H1 (cell line): ENCODE results near the gene FITM1. TPM values are rescaled to one million over a fixed set of nuclear protein-coding genes. Genes with fewer than 3 reads are reported as not detected.

Experiments
- CTCF ChIA-PET: fragments of 300-600 bp; sonication (Branson Sonifier 250); formaldehyde crosslinking; loops from one replicate; lab custom pipeline; 2021; ENCODE audit not compliant: partially characterized antibody; lab: Charles Lee
- POLR2A ChIA-PET: fragments of 300-600 bp; sonication (Branson Sonifier 250); formaldehyde crosslinking; loops from one replicate; lab custom pipeline; 2021; ENCODE audit warnings: inconsistent platforms; ENCODE audit not compliant: partially characterized antibody; lab: Charles Lee
- DNase-seq, 2 experiments: peaks; one replicate each; pipeline versions ENCODE4 v3.0.0 to v3.0.0-alpha.2; 2010 to 2022; ENCODE audit warnings: low spot score in 2 of 2, low read depth in 1 of 2, mixed read lengths in 1 of 2
- FAIRE-seq: peaks from 2 replicates; lab custom pipeline; 2011; peaks lifted over from hg19 to GRCh38; lab: Jason Lieb, UNC
- H2AFZ ChIP-seq: 2 replicates; pipeline ENCODE4 v1.8.1; 2012; ENCODE audit warnings: low read length, inconsistent platforms
- H2AK5ac ChIP-seq: 2 replicates; pipeline ENCODE4 v1.6.1; 2013; ENCODE audit warnings: low read depth, low read length
- H2BK120ac ChIP-seq: replicated peaks from 2 replicates; pipeline ENCODE3; 2013; ENCODE audit warnings: low read depth, low read length, inconsistent platforms
- H2BK12ac ChIP-seq: 2 replicates; pipeline ENCODE4 v1.6.1; 2013; ENCODE audit warnings: low read depth, low read length
- H2BK15ac ChIP-seq: 2 replicates; pipeline ENCODE4 v1.6.1; 2013; ENCODE audit warnings: low read length
- H2BK20ac ChIP-seq: 2 replicates; pipeline ENCODE4 v1.6.1; 2013; ENCODE audit warnings: low read length
- H2BK5ac ChIP-seq: 2 replicates; pipeline ENCODE4 v1.6.1; 2013; ENCODE audit warnings: low read depth, low read length
- H3K14ac ChIP-seq: 2 replicates; pipeline ENCODE4 v1.6.1; 2013; ENCODE audit warnings: inconsistent platforms; ENCODE audit not compliant: insufficient read length
- H3K18ac ChIP-seq: 2 replicates; pipeline ENCODE4 v1.6.1; 2013; ENCODE audit warnings: low read length; ENCODE audit errors: extremely low read depth
- H3K23ac ChIP-seq: 2 replicates; pipeline ENCODE4 v1.6.1; 2013; ENCODE audit warnings: inconsistent platforms; ENCODE audit not compliant: insufficient read length
- H3K23me2 ChIP-seq: 2 replicates; pipeline ENCODE4 v1.6.1; 2013; ENCODE audit warnings: low read depth, low read length
- H3K27ac ChIP-seq: 2 replicates; pipeline ENCODE4 v1.6.1; 2011; ENCODE audit warnings: low read depth, low read length, inconsistent platforms
- H3K27me3 ChIP-seq, 4 experiments: replicated peaks in 1 of 4; 1 replicate in 1 of 4; 2 replicates in 3 of 4; pipeline versions ENCODE4 v1.6.1 to v1.8.1; 2011 to 2013; ENCODE audit warnings: low read length in 3 of 4, mild to moderate bottlenecking in 3 of 4, inconsistent platforms in 2 of 4, mixed read lengths in 2 of 4, moderate library complexity in 1 of 4; ENCODE audit not compliant: control insufficient read depth in 3 of 4, insufficient read depth in 3 of 4; ENCODE audit errors: extremely low read depth in 1 of 4
- H3K36me3 ChIP-seq, 4 experiments: 2 replicates each; pipeline versions ENCODE4 v1.6.1 to v1.8.1; 2011 to 2013; ENCODE audit warnings: mild to moderate bottlenecking in 4 of 4, low read length in 3 of 4, moderate library complexity in 2 of 4, control low read depth in 1 of 4, inconsistent platforms in 1 of 4; ENCODE audit not compliant: insufficient read depth in 4 of 4, control insufficient read depth in 2 of 4
- H3K4ac ChIP-seq: replicated peaks from 2 replicates; pipeline ENCODE3; 2013; ENCODE audit warnings: low read length, low read depth, mixed read lengths, inconsistent platforms; ENCODE audit not compliant: insufficient read length
- H3K4me1 ChIP-seq, 4 experiments: replicated peaks in 1 of 4; 1 replicate in 1 of 4; 2 replicates in 3 of 4; pipeline versions ENCODE4 v1.6.1 to v1.8.1; 2011 to 2013; ENCODE audit warnings: low read length in 3 of 4, inconsistent platforms in 2 of 4, mixed read lengths in 1 of 4; ENCODE audit not compliant: insufficient read depth in 4 of 4, control insufficient read depth in 3 of 4
- H3K4me2 ChIP-seq, 2 experiments: 2 replicates each; pipeline versions ENCODE4 v1.6.1 to v1.8.1; 2011 to 2013; ENCODE audit warnings: low read depth in 2 of 2, low read length in 2 of 2, control low read depth in 1 of 2, inconsistent platforms in 1 of 2, mild to moderate bottlenecking in 1 of 2; ENCODE audit not compliant: insufficient read depth in 1 of 2
- H3K4me3 ChIP-seq, 4 experiments: fragments of 200-600, 300-600 bp in 1 of 4; sonication (generic), shearing (Covaris generic), sonication (Bioruptor Twin) in 1 of 4; 2 replicates each; pipeline versions ENCODE4 v1.5.1 to v1.8.1; 2011 to 2016; ENCODE audit warnings: low read length in 4 of 4, low read depth in 3 of 4, control low read depth in 2 of 4, inconsistent platforms in 2 of 4, mild to moderate bottlenecking in 2 of 4, mixed read lengths in 1 of 4, moderate library complexity in 1 of 4; ENCODE audit not compliant: insufficient read depth in 2 of 4; ENCODE audit errors: extremely low read depth in 1 of 4
- H3K56ac ChIP-seq: replicated peaks from 2 replicates; pipeline ENCODE3; 2013; ENCODE audit warnings: low read depth, mild to moderate bottlenecking, mixed read lengths, low read length, inconsistent platforms; ENCODE audit not compliant: insufficient read length
- H3K79me1 ChIP-seq: 2 replicates; pipeline ENCODE4 v1.6.1; 2013; ENCODE audit warnings: low read depth, low read length, control low read depth
- H3K79me2 ChIP-seq, 2 experiments: 2 replicates each; pipeline versions ENCODE4 v1.6.1 to v1.8.1; 2012 to 2013; ENCODE audit warnings: low read length in 2 of 2, mild to moderate bottlenecking in 2 of 2, inconsistent platforms in 1 of 2; ENCODE audit not compliant: insufficient read depth in 2 of 2, control insufficient read depth in 1 of 2
- H3K9ac ChIP-seq, 4 experiments: replicated peaks in 1 of 4; 1 replicate in 1 of 4; 2 replicates in 3 of 4; pipeline versions ENCODE4 v1.6.1 to v1.8.1; 2011 to 2013; ENCODE audit warnings: low read depth in 3 of 4, low read length in 3 of 4, control low read depth in 2 of 4, mild to moderate bottlenecking in 2 of 4, moderate library complexity in 2 of 4, inconsistent platforms in 1 of 4; ENCODE audit errors: extremely low read depth in 1 of 4
- H3K9me3 ChIP-seq, 2 experiments: 2 replicates each; pipeline versions ENCODE4 v1.6.1 to v1.8.1; 2012 to 2013; ENCODE audit warnings: mild to moderate bottlenecking in 2 of 2, moderate library complexity in 2 of 2, control low read depth in 1 of 2, inconsistent platforms in 1 of 2, low read depth in 1 of 2, low read length in 1 of 2, mixed read lengths in 1 of 2; ENCODE audit not compliant: insufficient read depth in 2 of 2
- H4K20me1 ChIP-seq, 2 experiments: replicated peaks in 1 of 2; 2 replicates each; pipeline versions ENCODE3 to v1.8.1; 2011 to 2013; ENCODE audit warnings: inconsistent platforms in 2 of 2, low read length in 2 of 2, mild to moderate bottlenecking in 1 of 2; ENCODE audit not compliant: insufficient read depth in 2 of 2, control insufficient read depth in 1 of 2
- H4K5ac ChIP-seq: 2 replicates; pipeline ENCODE4 v1.6.1; 2013; ENCODE audit warnings: low read length, low read depth, mixed read lengths, inconsistent platforms; ENCODE audit not compliant: insufficient read length
- H4K8ac ChIP-seq: 2 replicates; pipeline ENCODE4 v1.8.0; 2013; ENCODE audit warnings: mild to moderate bottlenecking, moderate library complexity, low read length, inconsistent platforms; ENCODE audit not compliant: insufficient read depth; ENCODE audit errors: extremely low read depth
- H4K91ac ChIP-seq: replicated peaks from 2 replicates; pipeline ENCODE3; 2013; ENCODE audit warnings: low read length, mixed read lengths, inconsistent platforms; ENCODE audit not compliant: insufficient read length
- POU5F1 ChIP-seq: IDR thresholded peaks from 2 replicates; pipeline ENCODE4 v1.6.1; 2011; ENCODE audit warnings: low read depth, mild to moderate bottlenecking, low read length, moderate library complexity
- WGBS, 2 experiments: shearing (Covaris generic) in 1 of 2; methylation state at CpG; one replicate each; pipeline versions ENCODE4 v1.1.6 to v1.1.7; 2013 to 2015; ENCODE audit warnings: low lambda C conversion rate in 2 of 2, mixed read lengths in 2 of 2, inconsistent platforms in 1 of 2, low coverage in 1 of 2, missing lambda C conversion rate in 1 of 2; ENCODE audit not compliant: insufficient replicate concordance in 2 of 2, insufficient coverage in 1 of 2, insufficient read length in 1 of 2; ENCODE audit errors: extremely low coverage in 1 of 2, missing lambda C conversion rate in 1 of 2; 5-methylcytosine and 5-hydroxymethylcytosine counted together
- polyA plus RNA-seq, 7 experiments: library from polyadenylated mRNA; depleted of rRNA in 3 of 7; stranded (reverse) in 5 of 7; unstranded in 2 of 7; fragments of >200 nt in 5 of 7; fragments of 200-250 nt in 2 of 7; gene quantifications; 1 replicate in 5 of 7; 2 replicates in 1 of 7; 4 replicates in 1 of 7; pipeline versions ENCODE4 v1.2.1 to v1.2.3, GENCODE V29; 2011 to 2013; ENCODE audit warnings: missing spikeins in 2 of 7, mixed read lengths in 2 of 7
- total RNA-seq: library from RNA; stranded (reverse); fragmentation: NEBNext Ultra II Directional; extraction: Animal tissue kit (Norgen Biotek cat#: 25700); gene quantifications from 2 replicates; pipeline ENCODE4 v1.2.1, GENCODE V29; 2021

The FITM1 gene
- total and polyA plus RNA-seq, 2 of the 8 experiments (the other 6 are each of a cell fraction or from before 2014, with no cell fraction given): 0.53 to 0.76 TPM

- Histone ChIP-seq H4K8ac (no peak overlapping the region; the same call in 1 of the 2 replicates), H3K4ac (no peak overlapping the region), H2BK5ac (no peak overlapping the region), H2AFZ (no peak overlapping the region), H3K9me3 (peaks cover 0 to 3% of the 10 kb centered on the region in 2 experiments; a peak in 3 of 4 replicates), H2BK20ac (no peak overlapping the region), H3K23ac (no peak overlapping the region), H3K56ac (no peak overlapping the region), H3K4me3 (no peak overlapping the region), H3K79me2 (peaks cover 0 to 21% of the 10 kb centered on the region in 2 experiments; a peak in 2 of 4 replicates), H3K23me2 (peaks cover 8% of the 10 kb centered on the region), H3K27ac (no peak overlapping the region), H3K4me1 (peaks cover 0 to 9% (median 6%) of the 10 kb centered on the region in 4 experiments; a peak in 6 of 7 replicates), H3K9ac (no peak overlapping the region), H4K91ac (no peak overlapping the region), H3K18ac (no peak overlapping the region), H2BK120ac (no peak overlapping the region), H3K4me2 (no peak overlapping the region), H4K5ac (no peak overlapping the region), H2BK12ac (no peak overlapping the region), H3K79me1 (peaks cover 5% of the 10 kb centered on the region), H2BK15ac (no peak overlapping the region), H2AK5ac (no peak overlapping the region), H4K20me1 (peaks cover 7 to 11% of the 10 kb centered on the region in 2 experiments), H3K36me3 (peaks cover 9 to 70% (median 43%) of the 10 kb centered on the region in 4 experiments; a peak in 7 of 8 replicates), H3K14ac (no peak overlapping the region), H3K27me3 (no peaks in the 10 kb centered on the region)
- TF ChIP-seq POU5F1: no peak
- WGBS, 2 experiments: 96% methylated on average over 16 of the region's 17 CpGs; no CpG with 5 or more reads in 1 of the 2 experiments
- ChIA-PET POLR2A (interaction anchor here (0.8 to 23.9 kb wide), 9 partner anchors 6 to 44 kb away, joined by 3 to 626 read pairs (median 5); partner anchors contain the start of genes CPNE6, DCAF11, EMC9 and NRL), CTCF (interaction anchor here (0.9 to 12.8 kb wide), 3 partner anchors 7 to 41 kb away, joined by 3 to 160 read pairs (median 3); no protein-coding TSS in a partner anchor)
- FAIRE-seq (no peak), DNase-seq (no peak)
Observed at GRCh38 chr14:24098927-24099813, 31.3 kb upstream of the FITM1 start.
